Endothelial cell (in vitro differentiated cells): ENCODE results near the gene SCARB2. TPM values are rescaled to one million over a fixed set of nuclear protein-coding genes. Genes with fewer than 3 reads are reported as not detected.

Source experiments
- DNase-seq: peaks from one replicate; pipeline ENCODE4 v3.0.0; 2021; ENCODE audit warnings: low spot score
- H3K27ac Mint-ChIP-seq: one replicate; pipeline ENCODE4 v1.8.0; 2021; ENCODE audit warnings: mixed read lengths, inconsistent platforms; ENCODE audit not compliant: unreplicated experiment
- H3K27me3 Mint-ChIP-seq: one replicate; pipeline ENCODE4 v1.8.0; 2021; ENCODE audit warnings: mild to moderate bottlenecking, moderate library complexity, mixed read lengths, inconsistent platforms; ENCODE audit not compliant: unreplicated experiment
- H3K36me3 Mint-ChIP-seq: one replicate; pipeline ENCODE4 v1.8.0; 2021; ENCODE audit warnings: mild to moderate bottlenecking, low read depth, mixed read lengths, inconsistent platforms; ENCODE audit not compliant: unreplicated experiment
- H3K4me1 Mint-ChIP-seq: one replicate; pipeline ENCODE4 v1.8.0; 2021; ENCODE audit warnings: mild to moderate bottlenecking, mixed read lengths, inconsistent platforms; ENCODE audit not compliant: unreplicated experiment
- H3K4me3 Mint-ChIP-seq: one replicate; pipeline ENCODE4 v1.8.0; 2021; ENCODE audit warnings: mild to moderate bottlenecking, mixed read lengths, inconsistent platforms; ENCODE audit not compliant: unreplicated experiment
- H3K9me3 Mint-ChIP-seq: one replicate; pipeline ENCODE4 v1.8.0; 2021; ENCODE audit warnings: mixed read lengths, inconsistent platforms; ENCODE audit not compliant: unreplicated experiment
- CTCF ChIP-seq: fragments of 200-600 bp; sonication (generic); IDR thresholded peaks from one replicate; pipeline ENCODE4 v1.5.0; 2021; ENCODE audit warnings: antibody characterized with exemption; ENCODE audit not compliant: unreplicated experiment
- total RNA-seq: library from RNA; stranded (reverse); fragmentation: NEBNext Ultra II Directional; extraction: Animal tissue kit (Norgen Biotek cat#: 25700); gene quantifications from one replicate; pipeline ENCODE4 v1.2.1, GENCODE V29; 2021; ENCODE audit not compliant: unreplicated experiment

Gene SCARB2
- total RNA-seq, 1 donor from 2014 or later: 181 TPM

- peaks cover 3% of the 10 kb centered on the region for H3K36me3 Mint-ChIP-seq
- no peak for DNase-seq
- H3K4me1 Mint-ChIP-seq: peaks cover 63% of the 10 kb centered on the region
- no peak overlapping the region for H3K4me3 Mint-ChIP-seq
- no peaks in the 10 kb centered on the region for H3K9me3 Mint-ChIP-seq
- peak overlapping the region; percentile 99 for H3K27ac Mint-ChIP-seq
- no peak for TF ChIP-seq CTCF
- peaks cover 2% of the 10 kb centered on the region for H3K27me3 Mint-ChIP-seq
These were observed 6.1 kb downstream of the SCARB2 start for GRCh38 chr4:76207549-76207948.

GRCh38 chr4:76206222-76206942 is 7.2 kb downstream of the SCARB2 start:
- no peaks in the 10 kb centered on the region for H3K9me3 Mint-ChIP-seq
- peaks cover 52% of the 10 kb centered on the region for H3K4me1 Mint-ChIP-seq
- TF ChIP-seq CTCF: no peak
- H3K4me3 Mint-ChIP-seq: no peak overlapping the region
- H3K27me3 Mint-ChIP-seq: peaks cover 2% of the 10 kb centered on the region
- no peak overlapping the region for H3K27ac Mint-ChIP-seq
- no peaks in the 10 kb centered on the region for H3K36me3 Mint-ChIP-seq
- DNase-seq: no peak

- H3K4me1 Mint-ChIP-seq: peaks cover 49% of the 10 kb centered on the region
- no peak for TF ChIP-seq CTCF
- no peak overlapping the region for H3K27ac Mint-ChIP-seq
- no peak overlapping the region for H3K4me3 Mint-ChIP-seq
- H3K36me3 Mint-ChIP-seq: no peaks in the 10 kb centered on the region
- H3K9me3 Mint-ChIP-seq: no peaks in the 10 kb centered on the region
- H3K27me3 Mint-ChIP-seq: peaks cover 2% of the 10 kb centered on the region
- DNase-seq: no peak
These were observed 8.1 kb downstream of the SCARB2 start for GRCh38 chr4:76205476-76205875.

GRCh38 chr4:76204936-76205335 is 8.7 kb downstream of the SCARB2 start:
- no peak for TF ChIP-seq CTCF
- Mint-ChIP-seq H3K27ac (no peak overlapping the region), H3K9me3 (no peaks in the 10 kb centered on the region), H3K4me3 (no peak overlapping the region), H3K27me3 (peaks cover 2% of the 10 kb centered on the region), H3K36me3 (no peaks in the 10 kb centered on the region), H3K4me1 (peaks cover 46% of the 10 kb centered on the region)
- DNase-seq: no peak

GRCh38 chr4:76203541-76203940 is 10.1 kb downstream of the SCARB2 start:
- TF ChIP-seq CTCF: no peak
- Mint-ChIP-seq H3K36me3 (no peaks in the 10 kb centered on the region), H3K4me1 (peaks cover 49% of the 10 kb centered on the region), H3K9me3 (no peaks in the 10 kb centered on the region), H3K4me3 (no peak overlapping the region), H3K27ac (no peak overlapping the region), H3K27me3 (peaks cover 3% of the 10 kb centered on the region)
- no peak for DNase-seq
